ENCODE results near the gene ME3.

The ME3 gene

DNA sequence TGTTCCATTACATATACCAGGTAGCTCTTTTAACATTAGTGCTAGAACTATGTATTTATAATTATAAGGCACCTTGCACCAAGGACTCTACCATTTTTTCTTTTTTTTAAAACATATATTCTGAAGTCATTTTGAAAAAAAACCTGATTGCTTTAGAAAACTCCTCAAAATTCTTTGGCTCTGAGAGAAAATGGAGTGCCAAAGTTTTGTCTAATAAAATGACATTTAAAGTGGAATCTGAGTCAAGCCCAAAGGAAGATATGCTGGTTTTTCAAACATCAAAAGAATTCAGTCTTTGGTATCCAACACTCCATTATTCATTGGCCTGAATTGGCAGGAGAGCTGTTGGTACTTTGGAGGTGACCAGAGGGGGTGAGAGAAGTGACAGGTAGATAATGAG lies 116.5 kb downstream of the ME3 start:
- TF ChIP-seq, protein P1, sequence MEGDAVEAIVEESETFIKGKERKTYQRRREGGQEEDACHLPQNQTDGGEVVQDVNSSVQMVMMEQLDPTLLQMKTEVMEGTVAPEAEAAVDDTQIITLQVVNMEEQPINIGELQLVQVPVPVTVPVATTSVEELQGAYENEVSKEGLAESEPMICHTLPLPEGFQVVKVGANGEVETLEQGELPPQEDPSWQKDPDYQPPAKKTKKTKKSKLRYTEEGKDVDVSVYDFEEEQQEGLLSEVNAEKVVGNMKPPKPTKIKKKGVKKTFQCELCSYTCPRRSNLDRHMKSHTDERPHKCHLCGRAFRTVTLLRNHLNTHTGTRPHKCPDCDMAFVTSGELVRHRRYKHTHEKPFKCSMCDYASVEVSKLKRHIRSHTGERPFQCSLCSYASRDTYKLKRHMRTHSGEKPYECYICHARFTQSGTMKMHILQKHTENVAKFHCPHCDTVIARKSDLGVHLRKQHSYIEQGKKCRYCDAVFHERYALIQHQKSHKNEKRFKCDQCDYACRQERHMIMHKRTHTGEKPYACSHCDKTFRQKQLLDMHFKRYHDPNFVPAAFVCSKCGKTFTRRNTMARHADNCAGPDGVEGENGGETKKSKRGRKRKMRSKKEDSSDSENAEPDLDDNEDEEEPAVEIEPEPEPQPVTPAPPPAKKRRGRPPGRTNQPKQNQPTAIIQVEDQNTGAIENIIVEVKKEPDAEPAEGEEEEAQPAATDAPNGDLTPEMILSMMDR (IDR thresholded peaks at IDR 0.05) = no peak
- Mint-ChIP-seq H3K27ac (no peak overlapping the region), H3K4me3 (no peak overlapping the region), H3K9me3 (no peaks in the 10 kb centered on the region), H3K27me3 (ENCODE audit: low read depth, poor library complexity) (peaks cover 19% of the 10 kb centered on the region), H3K4me1 (peaks cover 20% of the 10 kb centered on the region), H3K36me3 (ENCODE audit: low read depth) (peaks cover 5% of the 10 kb centered on the region)
- DNase-seq = no peak

DNA sequence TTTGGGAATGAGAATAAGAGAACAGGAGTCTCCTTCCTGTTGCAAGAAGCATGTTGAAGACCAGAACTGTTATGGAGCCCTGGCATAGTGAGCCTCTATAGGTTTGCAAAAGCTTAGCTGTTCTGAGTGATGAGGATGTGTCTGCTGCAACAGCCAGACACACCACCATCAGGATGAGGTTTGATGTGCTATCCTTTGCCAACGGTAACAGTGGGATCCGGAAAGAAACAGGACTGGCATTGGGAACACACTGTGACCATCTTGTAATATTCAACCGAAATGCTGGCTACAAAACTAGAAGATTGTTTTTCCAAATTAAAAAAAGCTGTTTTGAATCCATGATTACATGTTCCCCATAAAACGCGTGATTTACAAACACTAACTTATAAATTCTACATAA lies 117.0 kb downstream of the ME3 start:
- peaks cover 23% of the 10 kb centered on the region for H3K27me3 Mint-ChIP-seq (ENCODE audit: low read depth, poor library complexity)
- H3K4me3 Mint-ChIP-seq = no peak overlapping the region
- TF ChIP-seq, protein P1 (IDR thresholded peaks at IDR 0.05) = no peak
- no peaks in the 10 kb centered on the region for H3K9me3 Mint-ChIP-seq
- H3K27ac Mint-ChIP-seq = no peak overlapping the region
- DNase-seq = no peak
- peaks cover 5% of the 10 kb centered on the region for H3K36me3 Mint-ChIP-seq (ENCODE audit: low read depth)
- H3K4me1 Mint-ChIP-seq = peaks cover 20% of the 10 kb centered on the region

DNA sequence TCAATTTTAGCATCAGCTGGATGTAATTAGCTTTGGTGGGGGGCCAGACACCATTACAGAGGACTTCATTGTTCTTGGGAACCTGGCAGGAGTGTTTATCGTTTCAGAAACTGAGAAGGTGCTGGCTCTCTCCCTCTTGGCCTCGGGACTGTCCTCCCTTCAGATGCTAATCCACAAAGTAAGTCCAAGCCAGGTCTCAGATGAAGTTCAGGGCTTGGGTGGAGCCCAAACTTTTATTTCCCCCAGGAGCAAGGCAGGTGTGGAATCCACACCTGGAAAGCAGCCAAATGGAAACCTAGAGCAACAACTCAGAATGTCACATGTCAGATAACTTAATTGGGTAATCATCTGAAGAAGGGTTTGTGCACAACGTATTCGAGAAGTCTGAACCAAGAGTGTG lies 119.2 kb downstream of the ME3 start:
- Mint-ChIP-seq H3K4me1 (peaks cover 35% of the 10 kb centered on the region), H3K4me3 (no peak overlapping the region), H3K36me3 (ENCODE audit: low read depth) (peaks cover 5% of the 10 kb centered on the region), H3K27ac (no peak overlapping the region), H3K9me3 (no peaks in the 10 kb centered on the region), H3K27me3 (ENCODE audit: low read depth, poor library complexity) (peaks cover 34% of the 10 kb centered on the region)
- TF ChIP-seq, protein P1 (IDR thresholded peaks at IDR 0.05) = no peak
- DNase-seq = no peak

DNA sequence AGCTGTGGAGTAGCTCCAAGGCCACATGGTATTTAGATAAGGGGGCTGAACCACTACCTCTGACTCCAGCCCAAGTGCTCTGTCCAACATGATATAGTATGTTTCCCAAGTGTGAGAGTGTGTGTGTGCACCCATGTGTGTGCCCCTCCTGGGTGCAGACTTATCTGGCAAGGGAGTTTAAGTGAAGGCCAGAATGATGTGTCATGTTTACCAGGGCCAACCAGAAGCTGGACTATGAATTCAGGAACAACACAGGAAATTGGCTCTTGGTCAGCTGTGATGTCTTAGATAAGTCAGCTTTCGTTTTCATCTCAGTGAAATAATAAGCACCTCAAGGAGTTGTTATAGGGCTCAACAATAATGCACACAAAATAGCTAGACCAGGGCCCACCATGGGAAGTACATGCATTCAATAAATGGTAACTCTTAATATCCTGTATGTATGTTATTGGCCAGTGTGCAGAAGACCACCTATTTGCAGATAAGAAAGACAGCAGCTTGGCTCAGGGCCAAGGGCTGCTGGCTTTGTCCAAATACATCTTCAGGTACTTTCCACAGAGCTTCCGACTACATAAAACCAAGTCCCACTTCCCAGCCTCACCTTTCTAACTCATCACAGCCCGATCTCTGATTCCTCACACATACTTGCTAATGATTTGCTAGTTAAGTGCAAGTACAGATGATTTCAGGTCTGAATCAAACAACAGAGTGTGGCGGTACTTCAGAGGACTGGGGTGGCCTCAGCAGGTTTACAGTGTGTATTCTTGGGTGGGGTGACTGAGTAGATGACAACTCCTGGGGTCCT lies 120.9 kb downstream of the ME3 start:
- H3K36me3 Mint-ChIP-seq (ENCODE audit: low read depth) = peaks cover 5% of the 10 kb centered on the region
- peaks cover 3% of the 10 kb centered on the region for H3K9me3 Mint-ChIP-seq
- H3K4me1 Mint-ChIP-seq = peaks cover 42% of the 10 kb centered on the region
- peaks cover 35% of the 10 kb centered on the region for H3K27me3 Mint-ChIP-seq (ENCODE audit: low read depth, poor library complexity)
- H3K27ac Mint-ChIP-seq = no peak overlapping the region
- H3K4me3 Mint-ChIP-seq = no peak overlapping the region
- TF ChIP-seq, protein P1 (IDR thresholded peaks at IDR 0.05) = no peak
- DNase-seq = no peak

DNA sequence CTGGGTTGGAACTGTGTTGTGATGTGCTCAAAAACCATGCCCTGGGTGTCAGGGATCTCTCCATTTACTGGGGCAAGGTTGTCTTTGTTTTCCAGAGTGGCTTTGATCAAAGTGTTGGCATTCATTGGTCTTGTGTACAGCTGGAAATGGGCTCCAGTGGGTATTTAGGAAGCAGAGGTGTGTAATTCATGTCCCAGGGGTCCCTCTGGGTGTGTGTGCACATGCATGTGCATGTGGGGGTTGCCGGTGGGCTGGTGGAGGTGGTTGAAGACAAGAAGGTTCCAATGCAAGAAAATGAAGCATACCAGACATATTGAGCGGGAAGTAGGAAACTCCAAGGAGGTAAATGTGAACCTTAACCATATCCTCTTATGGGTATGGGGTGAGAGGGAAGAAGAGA lies 121.7 kb downstream of the ME3 start:
- Mint-ChIP-seq H3K4me3 (no peak overlapping the region), H3K27ac (no peak overlapping the region), H3K9me3 (peaks cover 10% of the 10 kb centered on the region), H3K36me3 (ENCODE audit: low read depth) (peaks cover 5% of the 10 kb centered on the region), H3K4me1 (peaks cover 42% of the 10 kb centered on the region), H3K27me3 (ENCODE audit: low read depth, poor library complexity) (peaks cover 40% of the 10 kb centered on the region)
- DNase-seq = no peak
- TF ChIP-seq, protein P1 (IDR thresholded peaks at IDR 0.05) = no peak
